ENCODE data around the gene SEPSECS.

Gene SEPSECS

DNA sequence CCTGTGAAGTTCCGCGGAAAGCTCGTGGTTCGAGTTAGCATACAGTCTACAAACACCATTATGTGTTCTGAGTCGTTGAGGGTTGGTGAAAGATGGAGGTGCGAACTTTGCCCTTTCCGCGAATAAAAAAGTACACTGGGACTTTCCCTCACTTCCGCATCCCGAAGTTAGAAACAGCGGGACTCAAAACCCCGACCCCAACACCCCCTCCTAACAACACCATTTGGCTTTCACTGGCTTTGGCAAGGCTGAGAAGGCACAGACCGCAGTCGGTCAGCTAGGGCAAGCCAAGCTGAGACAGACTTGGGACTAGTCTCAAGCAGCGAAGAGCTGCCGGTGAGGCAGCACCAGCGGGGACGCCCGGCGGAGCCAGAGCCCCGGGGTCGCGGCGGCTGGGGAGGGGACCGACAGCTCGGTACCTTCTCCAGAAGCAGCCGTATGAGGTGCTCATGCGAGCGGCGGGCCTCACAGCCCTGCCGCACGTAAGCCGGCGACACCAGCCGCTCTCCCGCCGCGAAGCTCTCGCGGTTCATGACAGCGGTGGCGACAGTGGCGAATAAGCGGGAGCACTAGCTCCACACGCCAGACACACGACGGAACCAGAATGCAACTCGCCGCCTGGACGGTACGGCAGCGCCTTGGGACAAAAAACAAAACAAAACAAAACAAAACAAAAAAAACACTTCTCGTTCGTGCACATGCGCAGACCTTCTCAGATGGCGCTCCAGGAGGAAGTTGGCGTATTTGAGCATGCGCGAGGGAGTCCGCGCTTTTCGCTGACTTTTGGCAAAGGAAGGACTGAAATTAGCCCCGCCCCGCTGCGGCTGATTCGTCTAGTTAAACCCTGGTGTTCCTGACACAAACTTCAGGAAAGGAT lies at the start of gene SEPSECS:
Gene SEPSECS (minus strand): TSS at position 613 of the 877 bp plus-strand sequence. CDS start 80 bp downstream, at position 533.
- Mint-ChIP-seq H3K27ac (ENCODE audit: low read depth) (peak within 1 kb of the TSS; percentile 99), H3K9me3 (no peaks in the 10 kb centered on the region), H3K4me1 (peaks cover 45% of the 10 kb centered on the region), H3K4me3 (peak within 1 kb of the TSS; percentile 80), H3K36me3 (ENCODE audit: insufficient read depth) (peaks cover 26% of the 10 kb centered on the region), H3K27me3 (no peaks in the 10 kb centered on the region)
- peak; percentile 84 for ATAC-seq (replicated peaks; ENCODE audit: extremely low read depth, poor library complexity, severe bottlenecking)
- DNase-seq (ENCODE audit: low spot score in 2 of 2) = peak; percentile 85 to 89

DNA sequence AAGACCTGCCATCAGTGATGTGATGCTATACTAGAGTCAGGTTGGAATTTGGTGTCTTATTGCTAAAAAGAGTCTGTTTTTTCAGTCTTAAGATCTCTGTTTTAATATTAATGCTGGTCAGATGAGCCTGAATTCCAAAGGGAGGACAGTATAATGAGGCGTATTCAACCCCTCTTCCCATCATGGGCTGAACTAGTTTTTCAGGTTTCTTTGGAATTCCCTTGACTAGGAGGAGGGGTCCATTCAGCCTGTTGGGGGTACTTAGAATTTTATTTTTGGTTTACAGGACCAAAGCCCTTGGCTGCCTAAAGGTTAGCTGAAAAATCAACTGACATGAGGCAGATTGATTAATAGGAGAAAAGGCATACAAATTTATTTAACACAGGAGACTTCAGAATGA lies 49.5 kb upstream of the SEPSECS start:
- ATAC-seq (replicated peaks; ENCODE audit: extremely low read depth, poor library complexity, severe bottlenecking) (no peak), DNase-seq (ENCODE audit: low spot score in 2 of 2) (no peak)
- Mint-ChIP-seq H3K36me3 (ENCODE audit: insufficient read depth) (no peaks in the 10 kb centered on the region), H3K4me1 (no peaks in the 10 kb centered on the region), H3K27me3 (peaks cover 10% of the 10 kb centered on the region), H3K9me3 (no peaks in the 10 kb centered on the region), H3K27ac (ENCODE audit: low read depth) (no peak overlapping the region), H3K4me3 (no peak overlapping the region)

DNA sequence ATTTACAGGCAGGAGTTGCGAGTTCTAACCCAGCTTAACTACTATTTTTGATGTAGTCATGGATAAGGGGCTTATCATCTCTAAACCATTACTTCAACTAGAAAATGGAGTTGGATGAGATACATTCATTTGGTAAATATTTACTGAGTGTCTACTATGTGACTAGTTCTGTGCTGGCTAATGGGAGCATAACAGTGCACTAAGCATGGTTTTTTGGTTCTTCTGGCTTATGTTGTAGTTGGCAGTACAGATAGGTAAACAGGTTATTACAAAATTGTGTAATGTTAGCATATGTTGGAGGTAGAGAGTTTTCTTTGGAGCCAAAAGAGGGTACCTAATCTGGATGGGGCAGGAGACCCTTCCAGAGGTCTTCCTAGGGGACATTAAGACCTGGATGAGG lies 47.7 kb upstream of the SEPSECS start:
- no peaks in the 10 kb centered on the region for H3K4me1 Mint-ChIP-seq
- DNase-seq (ENCODE audit: low spot score in 2 of 2) (no peak), ATAC-seq (replicated peaks; ENCODE audit: extremely low read depth, poor library complexity, severe bottlenecking) (no peak)
- H3K4me3 Mint-ChIP-seq = no peak overlapping the region
- peaks cover 10% of the 10 kb centered on the region for H3K27me3 Mint-ChIP-seq
- H3K9me3 Mint-ChIP-seq = no peaks in the 10 kb centered on the region
- H3K36me3 Mint-ChIP-seq (ENCODE audit: insufficient read depth) = no peaks in the 10 kb centered on the region
- H3K27ac Mint-ChIP-seq (ENCODE audit: low read depth) = no peak overlapping the region

DNA sequence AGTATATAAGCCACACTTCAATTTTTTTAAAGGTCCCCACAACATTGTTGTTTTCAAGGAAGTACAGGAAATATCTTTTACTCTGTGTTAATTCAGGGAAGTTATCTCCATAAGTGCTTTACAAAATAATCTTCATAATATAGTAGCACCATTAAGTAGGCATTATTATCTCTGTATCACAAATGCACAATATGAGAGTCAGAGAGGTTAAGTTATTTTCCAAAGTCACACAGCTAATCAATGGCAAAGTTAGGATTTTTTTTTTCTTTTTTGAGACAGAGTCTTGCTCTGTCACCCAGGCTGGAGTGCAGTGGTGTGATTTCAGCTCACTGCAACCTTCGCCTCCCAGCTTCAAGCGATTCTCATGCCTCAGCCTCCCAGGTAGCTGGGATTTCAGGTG lies 38.5 kb upstream of the SEPSECS start:
- ATAC-seq (replicated peaks; ENCODE audit: extremely low read depth, poor library complexity, severe bottlenecking) = no peak

GRCh38 chr4:25190407-25190806 lies 30.2 kb upstream of the SEPSECS start:
- no peak overlapping the region for H3K4me3 Mint-ChIP-seq
- ATAC-seq (replicated peaks; ENCODE audit: extremely low read depth, poor library complexity, severe bottlenecking) = no peak
- peaks cover 3% of the 10 kb centered on the region for H3K36me3 Mint-ChIP-seq (ENCODE audit: insufficient read depth)
- no peaks in the 10 kb centered on the region for H3K9me3 Mint-ChIP-seq
- H3K4me1 Mint-ChIP-seq = peaks cover 9% of the 10 kb centered on the region
- DNase-seq (ENCODE audit: low spot score in 2 of 2) = no peak
- no peak overlapping the region for H3K27ac Mint-ChIP-seq (ENCODE audit: low read depth)
- no peaks in the 10 kb centered on the region for H3K27me3 Mint-ChIP-seq

More for the DNA sequence above, 38.5 kb upstream of the SEPSECS start:
- H3K27ac Mint-ChIP-seq (ENCODE audit: low read depth) = no peak overlapping the region
- DNase-seq (ENCODE audit: low spot score in 2 of 2) = no peak
- H3K4me1 Mint-ChIP-seq = peaks cover 9% of the 10 kb centered on the region
- no peak overlapping the region for H3K4me3 Mint-ChIP-seq
- H3K36me3 Mint-ChIP-seq (ENCODE audit: insufficient read depth) = peaks cover 15% of the 10 kb centered on the region
- H3K27me3 Mint-ChIP-seq = no peaks in the 10 kb centered on the region
- H3K9me3 Mint-ChIP-seq = no peaks in the 10 kb centered on the region

- ATAC-seq (replicated peaks; ENCODE audit: extremely low read depth, poor library complexity, severe bottlenecking) = no peak
- peaks cover 26% of the 10 kb centered on the region for H3K4me1 Mint-ChIP-seq
Measured at GRCh38 chr4:25184056-25184455, 23.8 kb upstream of the SEPSECS start.

GRCh38 chr4:25182937-25183336 lies 22.7 kb upstream of the SEPSECS start:
- no peak for DNase-seq (ENCODE audit: low spot score in 2 of 2)
- no peaks in the 10 kb centered on the region for H3K9me3 Mint-ChIP-seq
- no peak overlapping the region for H3K27ac Mint-ChIP-seq (ENCODE audit: low read depth)
- no peaks in the 10 kb centered on the region for H3K27me3 Mint-ChIP-seq
- H3K4me1 Mint-ChIP-seq = peaks cover 26% of the 10 kb centered on the region
- no peaks in the 10 kb centered on the region for H3K36me3 Mint-ChIP-seq (ENCODE audit: insufficient read depth)
- ATAC-seq (replicated peaks; ENCODE audit: extremely low read depth, poor library complexity, severe bottlenecking) = no peak
- H3K4me3 Mint-ChIP-seq = no peak overlapping the region

More at GRCh38 chr4:25184056-25184455, 23.8 kb upstream of the SEPSECS start:
- Mint-ChIP-seq H3K9me3 (no peaks in the 10 kb centered on the region), H3K36me3 (ENCODE audit: insufficient read depth) (no peaks in the 10 kb centered on the region), H3K27ac (ENCODE audit: low read depth) (no peak overlapping the region), H3K27me3 (no peaks in the 10 kb centered on the region), H3K4me3 (no peak overlapping the region)
- DNase-seq (ENCODE audit: low spot score in 2 of 2) = no peak

DNA sequence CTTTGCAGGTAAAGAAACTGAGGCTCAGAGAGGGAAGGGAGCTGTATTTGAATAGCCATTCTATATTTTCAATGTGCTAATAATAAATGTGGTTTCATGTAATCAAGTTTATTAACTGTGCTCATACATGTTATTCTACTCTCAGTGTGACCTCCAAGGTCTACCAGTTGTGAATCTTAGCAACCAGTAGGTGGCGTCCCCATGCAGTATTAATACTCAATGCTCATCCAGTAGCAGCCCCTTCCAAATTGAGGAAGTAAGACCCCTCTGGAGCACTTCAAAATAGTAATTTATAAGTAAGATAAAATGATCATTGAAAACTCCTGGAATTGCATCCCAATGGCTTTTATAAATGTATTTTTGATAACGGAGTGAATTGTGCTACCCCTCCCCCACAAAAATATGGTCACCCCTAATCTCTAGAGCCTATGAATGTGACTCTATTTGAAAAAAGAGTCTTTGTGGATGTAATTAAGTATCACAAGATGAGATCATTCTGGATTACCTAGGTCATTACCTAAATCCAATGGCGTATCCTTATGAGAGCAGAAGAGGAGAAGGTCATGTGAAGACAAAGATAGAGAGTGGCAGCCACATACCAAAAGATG lies 20.4 kb upstream of the SEPSECS start:
- H3K4me3 Mint-ChIP-seq = no peak overlapping the region
- ATAC-seq (replicated peaks; ENCODE audit: extremely low read depth, poor library complexity, severe bottlenecking) (peak; percentile 56), DNase-seq (ENCODE audit: low spot score in 2 of 2) (no peak)
- no peak overlapping the region for H3K27ac Mint-ChIP-seq (ENCODE audit: low read depth)
- H3K27me3 Mint-ChIP-seq = no peaks in the 10 kb centered on the region
- H3K36me3 Mint-ChIP-seq (ENCODE audit: insufficient read depth) = peaks cover 3% of the 10 kb centered on the region
- H3K9me3 Mint-ChIP-seq = no peaks in the 10 kb centered on the region
- peaks cover 31% of the 10 kb centered on the region for H3K4me1 Mint-ChIP-seq

DNA sequence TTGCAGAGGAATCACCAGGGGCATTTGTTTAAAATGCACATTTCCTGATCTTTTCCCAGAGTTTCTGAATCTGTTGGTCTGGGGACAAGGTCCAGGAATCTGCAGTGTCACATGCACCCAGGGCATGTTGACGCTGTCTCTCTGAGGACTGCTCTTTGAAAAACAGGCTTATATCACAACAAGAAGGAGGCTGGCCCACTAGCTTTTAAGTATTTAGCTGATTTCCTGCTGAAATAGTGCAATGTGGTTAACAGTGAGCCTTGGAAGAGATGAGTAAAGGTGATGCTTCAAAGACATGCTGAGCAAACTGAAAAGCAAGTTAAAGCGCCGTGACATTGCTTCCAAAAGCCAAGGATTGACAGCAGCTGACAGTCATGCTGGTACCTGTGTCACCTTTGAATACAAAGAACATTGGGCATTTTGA lies 18.6 kb upstream of the SEPSECS start:
- Mint-ChIP-seq H3K9me3 (no peaks in the 10 kb centered on the region), H3K4me3 (no peak overlapping the region), H3K36me3 (ENCODE audit: insufficient read depth) (peaks cover 3% of the 10 kb centered on the region), H3K4me1 (peaks cover 30% of the 10 kb centered on the region), H3K27ac (ENCODE audit: low read depth) (no peak overlapping the region), H3K27me3 (no peaks in the 10 kb centered on the region)
- ATAC-seq (replicated peaks; ENCODE audit: extremely low read depth, poor library complexity, severe bottlenecking) = no peak
- no peak for DNase-seq (ENCODE audit: low spot score in 2 of 2)

- H3K4me1 Mint-ChIP-seq = peaks cover 22% of the 10 kb centered on the region
- H3K9me3 Mint-ChIP-seq = no peaks in the 10 kb centered on the region
- no peaks in the 10 kb centered on the region for H3K27me3 Mint-ChIP-seq
- H3K4me3 Mint-ChIP-seq = no peak overlapping the region
- H3K27ac Mint-ChIP-seq (ENCODE audit: low read depth) = no peak overlapping the region
- DNase-seq (ENCODE audit: low spot score in 2 of 2) (no peak), ATAC-seq (replicated peaks; ENCODE audit: extremely low read depth, poor library complexity, severe bottlenecking) (no peak)
- peaks cover 3% of the 10 kb centered on the region for H3K36me3 Mint-ChIP-seq (ENCODE audit: insufficient read depth)
Measured at GRCh38 chr4:25177147-25177546, 16.9 kb upstream of the SEPSECS start.

DNA sequence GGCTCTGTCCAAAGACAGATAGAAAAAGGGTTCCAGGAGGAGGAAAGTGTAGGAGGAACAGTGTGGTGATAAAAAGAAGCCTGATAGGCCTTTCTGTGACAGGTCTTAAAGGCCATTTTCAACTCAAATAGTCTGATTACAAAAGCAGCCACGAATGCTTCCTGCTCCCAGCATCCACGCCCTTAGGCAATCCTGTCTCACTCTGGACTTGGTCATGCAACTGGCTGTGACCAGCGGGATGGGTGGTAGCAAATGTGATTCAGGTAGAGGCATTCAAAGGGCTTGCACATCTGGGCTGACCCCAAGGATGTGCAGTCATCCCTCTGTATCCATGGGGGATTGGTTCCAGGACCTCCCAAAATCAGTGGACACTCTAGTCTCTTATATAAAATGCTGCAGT lies 14.4 kb upstream of the SEPSECS start:
- Mint-ChIP-seq H3K9me3 (no peaks in the 10 kb centered on the region), H3K27me3 (no peaks in the 10 kb centered on the region), H3K4me1 (peaks cover 18% of the 10 kb centered on the region), H3K4me3 (no peak overlapping the region), H3K36me3 (ENCODE audit: insufficient read depth) (peaks cover 3% of the 10 kb centered on the region), H3K27ac (ENCODE audit: low read depth) (no peak overlapping the region)
- DNase-seq (ENCODE audit: low spot score in 2 of 2) (no peak), ATAC-seq (replicated peaks; ENCODE audit: extremely low read depth, poor library complexity, severe bottlenecking) (no peak)

GRCh38 chr4:25172961-25173915 lies 13.0 kb upstream of the SEPSECS start:
- H3K27me3 Mint-ChIP-seq = no peaks in the 10 kb centered on the region
- H3K27ac Mint-ChIP-seq (ENCODE audit: low read depth) = no peak overlapping the region
- ATAC-seq (replicated peaks; ENCODE audit: extremely low read depth, poor library complexity, severe bottlenecking) = no peak
- peaks cover 18% of the 10 kb centered on the region for H3K4me1 Mint-ChIP-seq
- no peaks in the 10 kb centered on the region for H3K9me3 Mint-ChIP-seq
- H3K36me3 Mint-ChIP-seq (ENCODE audit: insufficient read depth) = peaks cover 3% of the 10 kb centered on the region
- no peak for DNase-seq (ENCODE audit: low spot score in 2 of 2)
- H3K4me3 Mint-ChIP-seq = no peak overlapping the region

Measured in central memory CD8-positive, alpha-beta T cell (primary cell).